Ectodermal cell (in vitro differentiated cells): ENCODE results near the gene SPOCK1.

Experiments
- H3K27ac ChIP-seq: 2 replicates; pipeline ENCODE4 v1.7.0; 2013; ENCODE audit warnings: mild to moderate bottlenecking, low read depth, low read length; ENCODE audit not compliant: insufficient read depth, poor library complexity, severe bottlenecking
- H3K27me3 ChIP-seq: 2 replicates; pipeline ENCODE4 v1.7.0; 2013; ENCODE audit warnings: mild to moderate bottlenecking, low read length; ENCODE audit not compliant: insufficient read depth, control insufficient read depth, poor library complexity, severe bottlenecking
- H3K36me3 ChIP-seq: one replicate; pipeline ENCODE4 v1.7.0; 2013; ENCODE audit warnings: low read length; ENCODE audit not compliant: control insufficient read depth, insufficient read depth
- H3K4me1 ChIP-seq: one replicate; pipeline ENCODE4 v1.7.0; 2013; ENCODE audit warnings: low read length; ENCODE audit not compliant: control insufficient read depth, insufficient read depth
- H3K4me3 ChIP-seq: 2 replicates; pipeline ENCODE4 v1.7.0; 2013; ENCODE audit warnings: low read depth, low read length, control low read depth; ENCODE audit not compliant: insufficient read depth
- H3K9me3 ChIP-seq: 2 replicates; pipeline ENCODE4 v1.7.0; 2013; ENCODE audit warnings: mild to moderate bottlenecking, low read length, moderate library complexity; ENCODE audit not compliant: control insufficient read depth
- WGBS, 2 experiments: methylation state at CpG; one replicate each; pipeline ENCODE4 v1.1.7; 2013; ENCODE audit warnings: missing lambda C conversion rate in 2 of 2; 5-methylcytosine and 5-hydroxymethylcytosine counted together

The SPOCK1 gene

DNA sequence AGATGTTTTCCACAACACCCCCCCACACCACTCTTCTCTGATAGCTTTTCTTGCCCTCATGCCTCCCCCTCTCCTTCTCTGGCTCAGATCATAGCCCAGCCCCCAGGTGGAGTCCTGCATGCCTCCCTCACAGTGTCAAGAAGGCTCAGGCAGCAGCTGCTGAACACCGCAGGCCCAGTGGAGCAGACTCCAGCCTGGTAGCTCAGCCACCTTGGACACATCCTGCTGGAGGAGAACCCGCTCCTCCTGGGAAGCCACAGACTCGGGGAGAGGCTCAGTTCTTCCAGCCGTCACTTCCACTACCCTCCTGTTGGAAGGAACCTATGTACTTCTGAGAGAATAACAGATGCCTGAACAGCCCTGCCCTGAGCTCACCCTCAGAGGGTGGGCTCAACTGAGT, 143.4 kb downstream of the SPOCK1 start:
- H3K27ac ChIP-seq, result no peak overlapping the region

DNA sequence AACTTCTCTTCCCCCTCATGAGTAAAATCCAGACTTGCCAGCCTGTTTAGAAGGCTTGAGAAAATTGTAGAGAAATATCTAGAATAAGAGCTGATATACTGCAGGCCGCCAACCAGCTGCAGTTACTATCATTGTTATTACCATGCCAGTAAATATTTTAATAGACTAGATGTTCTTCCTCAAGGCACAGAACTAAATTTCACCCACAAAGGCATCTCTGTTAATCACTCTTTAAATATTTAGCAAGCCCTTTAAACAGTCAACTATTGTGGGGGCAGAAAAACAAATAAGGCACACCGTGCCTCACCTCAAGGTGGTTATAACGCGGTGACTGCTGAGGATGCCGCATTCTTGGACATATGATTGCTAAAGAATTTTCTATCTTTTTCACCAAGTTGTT, 147.0 kb downstream of the SPOCK1 start:
- WGBS, 2 experiments, result 94 to 95% methylated on average over 4 to 5 of the region's 5 CpGs
- no peaks in the 10 kb centered on the region for H3K4me1 ChIP-seq
- no peaks in the 10 kb centered on the region for H3K9me3 ChIP-seq
- no peaks in the 10 kb centered on the region for H3K27me3 ChIP-seq
- no peaks in the 10 kb centered on the region for H3K36me3 ChIP-seq
- no peak overlapping the region for H3K4me3 ChIP-seq
- H3K27ac ChIP-seq, result no peak overlapping the region

More for the DNA sequence above, 143.4 kb downstream of the SPOCK1 start:
- 96 to 98% methylated on average over 4 of the region's 4 CpGs for whole genome bisulfite sequencing, 2 experiments
- Histone ChIP-seq H3K36me3 (no peaks in the 10 kb centered on the region), H3K27me3 (no peaks in the 10 kb centered on the region), H3K4me3 (no peak overlapping the region), H3K9me3 (no peaks in the 10 kb centered on the region), H3K4me1 (no peaks in the 10 kb centered on the region)

DNA sequence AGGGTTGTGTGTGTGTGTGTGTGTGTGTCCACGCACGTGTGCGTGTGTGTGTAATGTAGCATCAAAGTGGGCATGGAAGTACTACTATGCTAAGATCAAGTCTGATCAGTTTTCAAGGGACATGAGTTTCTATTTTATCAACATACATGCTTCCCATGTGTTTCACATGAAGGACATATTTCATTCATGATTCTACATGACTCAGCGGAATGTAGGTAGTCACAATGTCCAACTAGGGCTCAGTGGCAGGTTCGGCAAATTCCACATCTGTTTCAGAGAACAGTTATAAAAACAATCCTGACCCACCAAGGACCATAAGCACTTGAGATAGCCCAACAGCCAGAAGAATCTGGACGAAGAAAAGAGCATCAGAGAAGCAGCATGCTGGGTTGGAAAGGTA, 148.3 kb downstream of the SPOCK1 start:
- Histone ChIP-seq H3K27ac (no peak overlapping the region), H3K36me3 (no peaks in the 10 kb centered on the region), H3K4me1 (no peaks in the 10 kb centered on the region), H3K9me3 (no peaks in the 10 kb centered on the region), H3K27me3 (no peaks in the 10 kb centered on the region), H3K4me3 (no peak overlapping the region)
- 72 to 76% methylated on average over 6 of the region's 6 CpGs for WGBS, 2 experiments

- no peaks in the 10 kb centered on the region for H3K9me3 ChIP-seq
- no peaks in the 10 kb centered on the region for H3K4me1 ChIP-seq
- no peak overlapping the region for H3K27ac ChIP-seq
- H3K4me3 ChIP-seq, result no peak overlapping the region
- WGBS, 2 experiments, result 88% methylated on average over 3 of the region's 3 CpGs
- H3K27me3 ChIP-seq, result no peaks in the 10 kb centered on the region
- no peaks in the 10 kb centered on the region for H3K36me3 ChIP-seq
Observed at GRCh38 chr5:137348759-137349158, 150.4 kb downstream of the SPOCK1 start.

- Histone ChIP-seq H3K4me3 (no peak overlapping the region), H3K27ac (no peak overlapping the region), H3K4me1 (no peaks in the 10 kb centered on the region), H3K9me3 (no peaks in the 10 kb centered on the region), H3K36me3 (no peaks in the 10 kb centered on the region), H3K27me3 (no peaks in the 10 kb centered on the region)
- WGBS, 2 experiments, result 74 to 76% methylated on average over 3 of the region's 3 CpGs
Observed at GRCh38 chr5:137347865-137348264, 151.3 kb downstream of the SPOCK1 start.

- Histone ChIP-seq H3K27me3 (no peaks in the 10 kb centered on the region), H3K4me3 (no peak overlapping the region), H3K27ac (no peak overlapping the region), H3K9me3 (no peaks in the 10 kb centered on the region), H3K36me3 (no peaks in the 10 kb centered on the region), H3K4me1 (no peaks in the 10 kb centered on the region)
- WGBS, 2 experiments, result 76 to 84% methylated on average over 3 of the region's 3 CpGs
Observed at GRCh38 chr5:137346281-137346680, 152.8 kb downstream of the SPOCK1 start.

- Histone ChIP-seq H3K27ac (no peak overlapping the region), H3K4me1 (no peaks in the 10 kb centered on the region), H3K36me3 (no peaks in the 10 kb centered on the region), H3K4me3 (no peak overlapping the region), H3K27me3 (no peaks in the 10 kb centered on the region), H3K9me3 (no peaks in the 10 kb centered on the region)
Observed at GRCh38 chr5:137345396-137345795, 153.7 kb downstream of the SPOCK1 start.

DNA sequence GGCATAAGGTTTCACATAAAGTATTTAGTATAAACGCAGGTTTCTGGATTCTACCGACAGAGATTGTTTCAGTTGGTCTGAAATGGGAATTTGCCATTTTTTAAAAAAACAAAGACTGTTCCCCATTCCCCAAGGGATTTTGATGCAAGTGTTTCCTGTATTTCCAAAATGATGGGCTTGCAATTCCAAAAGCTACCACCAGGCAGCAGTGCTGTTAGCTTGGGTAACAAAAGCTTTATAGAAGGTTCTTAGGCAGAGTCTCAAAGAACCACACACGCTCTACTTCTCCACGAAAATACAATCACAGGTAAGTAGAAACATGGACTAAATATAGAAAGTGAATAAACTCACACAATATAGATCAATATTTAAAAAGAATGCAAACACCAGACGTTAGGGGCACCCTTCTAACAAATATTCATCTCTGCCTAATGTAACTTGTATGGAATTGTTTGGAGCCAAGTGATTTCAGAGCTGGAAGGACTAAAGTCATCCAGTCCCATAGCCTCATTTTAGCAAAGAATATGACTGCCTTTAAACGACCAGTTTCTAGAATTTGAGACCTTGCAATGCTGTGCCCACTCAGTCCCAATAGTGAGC, 154.3 kb downstream of the SPOCK1 start:
- Histone ChIP-seq H3K4me3 (no peak overlapping the region), H3K27me3 (no peaks in the 10 kb centered on the region), H3K36me3 (no peaks in the 10 kb centered on the region), H3K4me1 (no peaks in the 10 kb centered on the region), H3K27ac (no peak overlapping the region), H3K9me3 (no peaks in the 10 kb centered on the region)
- WGBS, 2 experiments, result 32 to 38% methylated on average over 3 to 6 of the region's 6 CpGs

DNA sequence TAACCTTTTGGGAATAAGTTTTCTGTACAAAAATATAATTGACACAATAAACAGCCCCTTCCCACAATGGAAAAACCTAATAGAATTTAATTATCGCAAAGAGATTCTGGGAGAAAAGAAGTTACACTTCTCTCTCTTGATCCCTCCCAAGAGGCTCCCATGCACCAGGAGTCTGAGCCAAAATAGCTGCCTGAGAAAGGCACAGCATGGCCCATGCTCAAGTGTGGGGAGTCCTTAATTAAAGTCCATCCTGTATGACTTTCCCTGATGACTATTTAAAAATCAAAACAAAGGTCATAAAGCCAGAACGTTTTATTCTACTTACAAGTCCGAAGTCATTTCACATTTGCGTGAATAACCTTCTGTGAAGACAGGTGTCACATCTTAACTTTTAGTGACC, 155.1 kb downstream of the SPOCK1 start:
- Histone ChIP-seq H3K27ac (no peak overlapping the region), H3K9me3 (no peaks in the 10 kb centered on the region), H3K27me3 (no peaks in the 10 kb centered on the region), H3K36me3 (no peaks in the 10 kb centered on the region), H3K4me3 (no peak overlapping the region), H3K4me1 (no peaks in the 10 kb centered on the region)
- 92 to 94% methylated on average over 4 of the region's 4 CpGs for WGBS, 2 experiments

DNA sequence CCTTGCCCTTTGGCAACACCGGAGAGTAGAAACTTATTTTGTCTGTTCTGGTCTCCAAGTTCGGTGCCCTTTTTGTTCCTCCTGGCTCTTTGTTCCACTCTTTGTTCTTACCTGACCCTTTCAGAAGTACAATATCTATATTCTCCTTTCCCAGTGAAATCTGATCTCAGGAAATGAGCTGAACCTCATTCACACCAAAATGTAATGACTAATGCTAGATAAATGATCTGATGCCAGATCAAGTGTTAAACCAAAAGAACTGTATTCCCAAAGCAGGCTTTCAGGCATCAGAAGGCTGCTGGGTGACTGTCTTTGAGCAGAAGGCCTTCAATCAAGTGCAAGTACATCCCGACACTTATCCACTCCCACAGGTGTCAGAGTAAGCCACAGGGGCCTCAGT, 156.4 kb downstream of the SPOCK1 start:
- WGBS, 2 experiments, result 92 to 94% methylated on average over 3 of the region's 3 CpGs
- no peaks in the 10 kb centered on the region for H3K9me3 ChIP-seq
- no peaks in the 10 kb centered on the region for H3K36me3 ChIP-seq
- no peak overlapping the region for H3K27ac ChIP-seq
- no peaks in the 10 kb centered on the region for H3K4me1 ChIP-seq
- H3K4me3 ChIP-seq, result no peak overlapping the region
- no peaks in the 10 kb centered on the region for H3K27me3 ChIP-seq

DNA sequence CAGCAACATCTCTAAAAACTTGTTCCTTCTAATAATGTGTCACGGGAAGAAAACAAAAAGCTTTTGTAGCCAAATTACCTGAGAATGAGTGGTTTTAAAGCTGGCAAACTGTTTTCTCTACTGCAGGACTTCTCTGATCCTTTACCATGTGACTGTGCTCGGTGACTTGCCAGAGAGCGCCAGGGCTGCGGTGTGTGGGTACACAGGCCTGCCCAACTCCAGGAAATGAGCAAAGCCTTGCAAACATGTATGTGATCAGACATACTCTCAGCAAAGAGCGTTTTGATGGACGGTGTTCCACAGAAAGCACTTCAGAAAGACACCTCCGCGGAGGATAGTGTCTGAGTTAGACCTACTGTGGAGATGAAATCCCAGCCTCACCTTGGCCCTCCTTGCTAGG, 157.3 kb downstream of the SPOCK1 start:
- no peaks in the 10 kb centered on the region for H3K4me1 ChIP-seq
- no peaks in the 10 kb centered on the region for H3K9me3 ChIP-seq
- H3K36me3 ChIP-seq, result no peaks in the 10 kb centered on the region
- H3K4me3 ChIP-seq, result no peak overlapping the region
- no peak overlapping the region for H3K27ac ChIP-seq
- H3K27me3 ChIP-seq, result no peaks in the 10 kb centered on the region
- 82% methylated on average over 8 of the region's 8 CpGs for WGBS, 2 experiments
